Activated CD4-positive, CD25-positive, alpha-beta regulatory T cell treated with anti-CD3 and anti-CD28 coated beads, Interleukin-2, amount 50 U/mL, for 24 hours (primary cell): ENCODE results near the gene CALD1.
A peak's percentile ranks its signal among the peaks of the same experiment; 100 is the strongest.
"Not testable (repeated sequence)": the region's sequence is repeated elsewhere in the genome, so short reads cannot be mapped to it uniquely, and the experiment has no call there.

Experiments used
- ATAC-seq, 2 donors: fragments of 150-1000 bp; cut with Tn5 transposase; one replicate each; pipeline ENCODE4 v1.10.0; 2021; ENCODE audit warnings: mild to moderate bottlenecking in 1 of 2, moderate library complexity in 1 of 2

The CALD1 gene

DNA sequence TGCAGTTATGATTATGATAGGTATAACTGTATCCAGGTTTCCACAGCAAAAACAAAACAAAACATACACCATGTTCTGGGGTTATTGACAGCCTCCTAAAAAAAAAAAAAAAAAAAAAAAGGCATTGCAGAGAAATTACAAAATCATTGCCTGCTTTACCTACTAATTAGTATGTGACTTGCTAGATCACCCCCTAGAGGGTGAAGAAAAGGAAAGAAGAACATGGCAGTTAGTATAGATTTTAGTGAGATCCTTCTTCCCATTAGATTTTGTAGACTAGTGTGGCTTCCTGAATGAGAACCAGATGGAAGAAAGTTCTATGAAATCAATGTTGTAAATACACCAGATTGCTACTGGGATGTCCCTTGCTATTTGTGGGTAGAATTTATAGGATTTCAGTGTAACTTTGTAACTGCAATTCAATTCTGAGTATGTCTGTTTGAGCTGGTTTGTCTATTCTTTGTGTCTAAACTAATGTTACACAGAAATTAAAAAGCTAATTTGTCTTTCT, 182.9 kb downstream of the CALD1 start:
- ATAC-seq = no peak

DNA sequence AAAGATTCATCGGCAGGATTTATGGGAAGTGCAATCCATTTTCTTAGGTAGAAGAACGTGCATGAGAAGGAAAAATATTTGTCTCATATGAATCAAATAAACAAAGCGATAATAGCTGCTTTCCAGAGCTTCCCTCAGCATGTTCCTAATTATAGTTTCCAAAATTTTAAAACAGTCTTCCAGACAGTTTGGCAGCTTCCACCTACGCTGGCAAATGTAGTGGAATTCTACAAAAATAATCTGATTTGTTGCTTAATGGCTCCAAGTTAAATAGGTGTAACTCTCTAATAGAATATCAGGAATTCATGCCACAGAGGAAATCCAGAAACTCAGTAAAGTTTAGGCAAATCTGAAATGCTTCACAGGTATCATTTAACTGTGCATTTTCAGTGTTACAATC, 183.6 kb downstream of the CALD1 start:
- no peak for ATAC-seq

DNA sequence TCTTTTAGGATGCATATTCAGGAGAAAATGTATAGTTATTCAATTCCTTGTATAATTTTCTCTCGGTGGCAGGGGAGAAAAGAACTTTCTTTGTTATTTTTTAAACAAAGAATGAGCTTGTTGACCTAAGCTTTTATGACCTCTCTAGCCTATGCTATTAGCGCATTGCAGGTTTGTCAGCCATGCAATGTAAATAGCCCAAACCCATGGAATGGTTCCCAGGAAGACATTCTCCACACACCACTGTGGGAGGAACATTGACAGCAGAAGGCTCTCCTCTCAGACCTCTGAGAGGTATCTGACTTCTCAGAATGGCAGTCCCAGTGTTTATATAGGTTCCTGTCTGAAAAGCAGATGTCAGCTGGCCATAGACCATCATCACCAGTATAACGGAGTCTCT, 187.3 kb downstream of the CALD1 start:
- no peak for ATAC-seq

DNA sequence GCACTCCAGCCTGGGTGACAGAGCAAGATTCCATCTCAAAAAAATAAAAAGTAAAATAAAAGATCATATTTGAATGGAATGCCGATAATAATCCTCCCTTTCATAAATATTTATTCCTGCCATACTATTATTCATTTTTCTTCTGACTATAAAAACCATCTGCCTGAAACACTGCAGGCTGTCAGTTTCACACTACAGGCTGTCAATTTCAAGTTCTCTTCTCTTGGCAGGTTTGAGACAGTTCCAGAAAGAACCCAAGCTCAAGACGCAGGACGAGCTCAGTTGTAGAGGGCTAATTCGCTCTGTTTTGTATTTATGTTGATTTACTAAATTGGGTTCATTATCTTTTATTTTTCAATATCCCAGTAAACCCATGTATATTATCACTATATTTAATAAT, 188.7 kb downstream of the CALD1 start:
- ATAC-seq = no peak

GRCh38 chr7:134981645-134982044, 202.2 kb downstream of the CALD1 start:
- not testable (repeated sequence) for ATAC-seq

DNA sequence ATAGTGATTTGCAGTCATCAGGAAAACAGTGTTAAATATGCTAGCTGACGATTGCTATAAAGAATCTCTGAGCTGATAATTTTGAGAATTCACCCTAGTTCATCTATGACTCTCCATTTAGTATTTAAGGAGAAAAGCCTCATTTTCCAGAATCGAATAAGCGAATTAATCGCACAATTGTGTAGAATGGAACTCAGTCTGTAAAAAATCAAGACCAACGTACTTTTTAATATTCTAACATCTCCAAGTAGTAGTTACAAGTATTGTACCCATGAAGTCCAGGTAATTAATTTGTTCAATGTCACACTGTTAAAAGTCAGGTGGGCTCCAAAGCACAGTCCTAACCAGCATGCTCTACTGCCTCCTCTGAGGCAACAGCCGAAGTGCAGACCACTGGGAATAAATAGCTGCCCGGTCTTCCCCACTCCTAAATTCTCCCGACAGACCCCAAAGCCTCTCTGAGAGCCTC, 206.5 kb downstream of the CALD1 start:
- ATAC-seq = peak; percentile 60 to 61

DNA sequence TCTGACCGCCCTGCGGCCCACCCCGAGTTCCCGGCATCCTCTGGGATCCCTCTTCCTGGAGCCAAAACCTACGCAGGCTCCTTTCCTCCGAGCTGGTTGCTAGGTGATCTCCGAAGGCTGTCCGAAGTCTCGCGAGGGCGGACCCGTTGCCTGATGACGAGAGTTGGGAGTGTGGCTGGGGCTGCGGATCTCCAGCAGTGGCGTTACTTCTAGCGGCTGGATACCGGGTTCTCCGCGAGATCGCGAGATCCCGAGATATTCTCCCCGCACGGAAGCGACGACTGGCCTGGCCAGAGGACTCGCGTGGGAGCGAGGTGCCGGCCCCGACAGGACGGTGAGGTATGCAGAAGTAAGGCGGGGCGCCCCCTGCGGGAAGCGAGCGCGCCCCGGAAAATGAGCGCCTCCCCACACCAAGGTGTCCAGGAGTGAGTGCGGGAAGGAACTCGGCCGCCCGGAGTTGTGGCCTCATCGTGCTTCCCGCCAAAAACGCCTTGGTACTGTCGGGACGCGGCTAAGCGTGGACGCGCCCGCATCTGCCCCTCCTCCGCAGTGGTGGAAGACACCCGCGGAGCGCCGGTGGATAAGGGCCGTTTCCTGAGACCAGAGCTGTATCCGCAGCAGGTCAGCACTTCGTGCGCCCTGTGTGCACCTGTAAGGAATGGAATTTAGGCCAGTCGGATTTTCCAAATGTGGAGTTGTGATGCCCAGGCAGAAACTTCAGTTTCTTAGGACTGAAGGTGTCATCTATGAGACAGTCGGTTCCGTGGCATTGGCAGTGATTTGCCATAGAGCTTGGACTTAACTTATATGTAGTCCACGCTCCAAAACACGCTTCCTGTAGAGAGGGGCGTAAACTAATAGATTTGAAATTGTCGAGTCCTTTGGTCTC, 207.2 kb downstream of the CALD1 start, which contains the start of gene AGBL3:
TSS of gene AGBL3 (plus strand) at position 146 of the 889 bp plus-strand sequence. CDS start 1,426 bp downstream, outside the sequence.
- peak; percentile 94 to 96 for ATAC-seq

DNA sequence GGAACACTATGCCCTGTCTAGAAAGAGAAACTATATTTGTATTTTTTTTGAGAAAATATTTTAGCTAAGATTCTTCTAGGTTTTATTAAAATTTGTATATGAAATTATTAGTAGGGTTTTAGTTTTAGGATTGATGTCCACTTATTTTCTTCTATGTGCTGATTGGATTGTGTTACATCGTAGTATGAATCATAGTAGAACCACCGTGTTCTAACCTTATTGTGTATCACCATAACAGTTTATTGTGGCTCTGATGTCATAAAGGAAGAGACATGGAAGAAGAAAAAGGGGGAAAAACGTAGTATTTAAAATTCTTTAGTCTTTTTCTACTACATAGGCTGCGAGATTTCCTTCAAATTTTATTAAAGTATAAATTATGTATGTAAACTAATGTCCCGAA, 208.7 kb downstream of the CALD1 start:
- ATAC-seq = no peak

DNA sequence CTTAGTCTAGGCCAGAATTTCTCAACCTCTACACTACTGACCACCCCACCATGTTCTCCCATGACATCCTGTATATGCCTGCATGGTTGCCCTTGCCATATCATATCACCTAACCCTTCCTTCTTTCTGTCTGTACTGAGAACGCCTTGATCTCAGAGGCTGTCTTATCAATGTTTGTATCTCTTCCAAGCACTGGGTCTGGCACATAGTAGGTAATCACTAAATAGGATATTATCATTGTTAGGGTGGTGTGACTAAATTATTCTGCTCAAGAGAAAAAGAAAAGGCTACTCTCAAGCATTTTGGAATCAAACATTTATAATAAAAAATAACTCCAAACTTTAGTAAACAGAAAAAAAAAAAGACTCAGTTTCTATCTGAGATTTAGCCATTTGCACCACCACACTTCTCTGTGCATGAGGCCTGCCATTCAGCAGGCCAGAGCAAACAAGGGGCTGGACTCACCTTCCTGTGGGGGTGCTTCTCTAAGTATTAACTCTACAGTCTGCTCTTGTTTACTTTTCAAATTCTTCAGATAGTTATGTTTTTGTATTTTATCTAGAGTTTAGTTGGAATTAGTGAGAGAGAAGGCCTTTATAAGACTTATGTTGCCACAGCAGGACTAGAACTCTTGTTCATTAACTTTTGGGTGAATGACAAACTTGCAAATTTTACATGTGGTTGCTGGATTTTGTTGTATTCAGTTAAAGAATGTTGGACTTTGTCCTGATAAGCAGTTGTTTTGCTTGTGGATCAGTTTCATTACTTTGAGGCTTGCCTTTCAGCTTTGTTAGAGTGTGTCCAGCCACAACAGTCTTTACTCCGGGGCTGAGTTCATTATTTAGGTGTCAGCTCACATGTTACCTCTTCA, 212.3 kb downstream of the CALD1 start:
- ATAC-seq = no peak

DNA sequence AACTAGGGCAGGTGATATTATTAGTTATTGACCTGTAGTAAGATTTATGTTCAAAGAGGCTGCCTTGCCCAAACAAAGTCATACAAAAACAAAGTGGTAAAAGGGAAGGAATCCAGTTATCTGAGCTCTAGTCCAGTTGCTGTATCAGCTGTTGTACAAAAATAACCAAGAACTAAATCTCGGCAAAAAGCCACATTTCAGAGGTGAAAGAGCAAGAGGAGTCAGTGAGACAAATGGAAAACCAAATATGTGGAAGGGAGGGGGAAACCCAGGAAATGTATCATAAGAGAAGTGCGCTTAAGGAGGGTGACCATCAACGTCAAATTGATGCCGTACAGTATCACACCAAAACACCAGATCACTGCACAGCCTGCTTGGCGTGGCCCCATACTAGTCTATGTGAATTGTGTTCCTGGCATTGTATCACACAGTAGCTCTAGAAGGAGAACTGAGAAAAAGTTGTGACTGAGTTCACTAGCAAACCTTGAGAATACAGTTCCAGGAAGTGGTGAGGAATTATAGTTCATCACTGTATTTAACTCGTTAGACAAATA, 213.3 kb downstream of the CALD1 start:
- peak; percentile 74 to 88 for ATAC-seq

- ATAC-seq = no peak
Observed at GRCh38 chr7:134993877-134994456, 214.5 kb downstream of the CALD1 start.

- ATAC-seq = peak; percentile 8 to 18
Observed at GRCh38 chr7:134995239-134996096, 216.0 kb downstream of the CALD1 start.

DNA sequence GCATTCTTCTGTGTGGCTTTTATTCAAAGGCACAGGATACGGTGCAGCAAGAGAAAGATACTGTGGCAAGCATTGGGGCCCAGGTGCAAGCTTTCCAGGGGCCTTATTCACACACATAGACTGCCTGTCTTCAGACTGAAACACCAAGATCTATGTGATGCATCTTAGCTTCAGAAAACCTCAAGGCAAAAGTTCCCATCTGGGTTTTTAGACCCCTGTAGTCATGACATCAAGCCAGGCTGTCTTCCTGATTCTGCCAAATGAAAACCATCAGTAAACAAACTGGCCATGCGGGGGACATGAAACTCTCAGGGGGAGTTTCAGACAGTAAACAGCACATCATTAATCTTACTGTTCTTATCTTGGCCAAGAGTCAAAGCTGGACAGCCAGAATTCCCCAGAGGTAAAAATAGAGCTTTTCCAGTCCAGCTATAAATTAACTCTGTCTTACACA, 216.7 kb downstream of the CALD1 start:
- ATAC-seq = no peak

GRCh38 chr7:134997214-134997885, 217.9 kb downstream of the CALD1 start:
- ATAC-seq = no peak

DNA sequence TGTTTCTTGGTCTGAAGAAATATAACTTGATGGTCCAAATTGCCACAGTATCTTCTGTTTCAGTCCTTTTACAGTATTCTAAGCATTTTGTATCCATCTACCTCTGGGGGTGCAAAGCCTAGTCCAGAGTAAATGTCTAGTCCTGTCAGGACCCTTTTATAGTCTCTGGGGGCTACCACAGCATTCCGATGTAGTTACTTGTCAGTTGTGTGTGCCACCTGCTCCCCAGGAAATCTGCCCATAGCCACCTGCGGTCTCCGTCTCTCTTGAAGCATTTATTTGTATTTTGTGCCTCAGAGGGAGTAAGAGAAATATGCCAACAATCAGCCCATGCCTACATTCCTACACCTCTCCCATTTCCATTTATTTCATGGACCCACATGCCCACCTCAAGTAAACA, 219.7 kb downstream of the CALD1 start:
- ATAC-seq = no peak

- no peak for ATAC-seq
Observed at GRCh38 chr7:135001390-135002165, 222.1 kb downstream of the CALD1 start.

- no peak for ATAC-seq
Observed at GRCh38 chr7:135012229-135012628, 232.8 kb downstream of the CALD1 start.
